Fibroblast of lung (primary cell): ENCODE measurements around the gene THRB. TPM values are rescaled to one million over a fixed set of nuclear protein-coding genes. Genes with fewer than 3 reads are reported as not detected.

Source experiments
- DNase-seq, 2 donors: peaks; one replicate each; pipeline versions ENCODE4 v3.0.0 to v3.0.0-alpha.2; 2010; ENCODE audit warnings: low read depth in 2 of 2
- H2AFZ ChIP-seq: 2 replicates; pipeline ENCODE4 v1.5.1; 2012; ENCODE audit warnings: low read length, control low read depth, inconsistent platforms
- H3K27ac ChIP-seq: 2 replicates; pipeline ENCODE4 v1.5.1; 2011; ENCODE audit warnings: low read length, control low read depth; ENCODE audit not compliant: insufficient read depth
- H3K27me3 ChIP-seq: 2 replicates; pipeline ENCODE4 v1.5.1; 2011; ENCODE audit warnings: mild to moderate bottlenecking, low read length; ENCODE audit not compliant: control insufficient read depth, insufficient read depth
- H3K36me3 ChIP-seq: 2 replicates; pipeline ENCODE4 v1.5.1; 2011; ENCODE audit warnings: low read length; ENCODE audit not compliant: control insufficient read depth, insufficient read depth
- H3K4me1 ChIP-seq: 2 replicates; pipeline ENCODE4 v1.5.1; 2011; ENCODE audit warnings: low read length; ENCODE audit not compliant: control insufficient read depth, insufficient read depth; ENCODE audit errors: extremely low read depth
- H3K4me2 ChIP-seq: 2 replicates; pipeline ENCODE4 v1.5.1; 2011; ENCODE audit warnings: low read length, control low read depth; ENCODE audit not compliant: insufficient read depth; ENCODE audit errors: extremely low read depth
- H3K4me3 ChIP-seq, 4 experiments: fragments of 200-600 bp in 1 of 4; sonication (generic) in 1 of 4; replicated peaks in 1 of 4; 2 replicates each; pipeline ENCODE4 v1.5.1; 2011 to 2016; ENCODE audit warnings: low read length in 4 of 4, low read depth in 3 of 4, mild to moderate bottlenecking in 3 of 4, control low read depth in 2 of 4, inconsistent platforms in 1 of 4, mixed read lengths in 1 of 4; ENCODE audit not compliant: insufficient read depth in 1 of 4; ENCODE audit errors: control extremely low read depth in 1 of 4
- H3K79me2 ChIP-seq: 2 replicates; pipeline ENCODE4 v1.5.1; 2012; ENCODE audit warnings: mild to moderate bottlenecking, low read length, inconsistent platforms; ENCODE audit not compliant: control insufficient read depth, insufficient read depth
- H3K9ac ChIP-seq: 2 replicates; pipeline ENCODE4 v1.5.1; 2011; ENCODE audit warnings: mild to moderate bottlenecking, low read length, control low read depth; ENCODE audit not compliant: insufficient read depth
- H3K9me3 ChIP-seq: 2 replicates; pipeline ENCODE4 v1.5.1; 2012; ENCODE audit warnings: low read depth, low read length; ENCODE audit not compliant: control insufficient read depth, insufficient read depth
- H4K20me1 ChIP-seq: 2 replicates; pipeline ENCODE4 v1.5.1; 2011; ENCODE audit warnings: low read length; ENCODE audit not compliant: control insufficient read depth, insufficient read depth; ENCODE audit errors: extremely low read depth
- CTCF ChIP-seq, 2 donors: IDR thresholded peaks in 1 of 2; conservative IDR thresholded peaks in 1 of 2; 1 replicate in 1 of 2; 2 replicates in 1 of 2; pipeline ENCODE4 v1.5.1; 2011 to 2012; ENCODE audit warnings: low read length in 2 of 2, control low read depth in 1 of 2, inconsistent platforms in 1 of 2, low read depth in 1 of 2, mild to moderate bottlenecking in 1 of 2
- EZH2 ChIP-seq: IDR thresholded peaks from 2 replicates; pipeline ENCODE4 v1.5.1; 2012; ENCODE audit warnings: low read length, control low read depth, mild to moderate bottlenecking; ENCODE audit errors: missing control alignments
- polyA plus RNA-seq, 2 donors: library from polyadenylated mRNA; depleted of rRNA in 1 of 2; stranded (reverse) in 1 of 2; unstranded in 1 of 2; fragments of >200 nt; gene quantifications; 2 replicates each; pipeline ENCODE4 v1.2.1, GENCODE V29; 2011 to 2012; ENCODE audit warnings: missing spikeins in 1 of 2
- total RNA-seq: library from RNA; depleted of rRNA; stranded (reverse); fragments of >200 nt; gene quantifications from 2 replicates; pipeline ENCODE4 v1.2.1, GENCODE V29; 2014

Gene THRB
- total and polyA plus RNA-seq, 2 donors (not counting 1 experiment from before 2014, with no cell fraction given), result 4.2 to 7.4 TPM

GRCh38 chr3:24433838-24434591 is 60.6 kb downstream of the THRB start:
- H3K4me1 ChIP-seq, result no peaks in the 10 kb centered on the region
- DNase-seq, result no peak
- H3K27ac ChIP-seq, result no peak overlapping the region
- TF ChIP-seq EZH2, result no peak
- TF ChIP-seq CTCF (conservative IDR thresholded peaks at IDR 0.05 in 1 of 2, IDR thresholded peaks at IDR 0.05 in 1 of 2; ENCODE audit: low read depth in 1 of 2, low read length in 2 of 2), result no peak
- H3K9ac ChIP-seq, result no peak overlapping the region
- no peaks in the 10 kb centered on the region for H4K20me1 ChIP-seq
- H3K4me2 ChIP-seq, result no peak overlapping the region
- no peak overlapping the region for H2AFZ ChIP-seq
- no peaks in the 10 kb centered on the region for H3K9me3 ChIP-seq
- no peaks in the 10 kb centered on the region for H3K36me3 ChIP-seq
- H3K4me3 ChIP-seq, result no peak overlapping the region
- H3K27me3 ChIP-seq, result no peaks in the 10 kb centered on the region
- no peaks in the 10 kb centered on the region for H3K79me2 ChIP-seq

- H3K27ac ChIP-seq, result no peak overlapping the region
- no peaks in the 10 kb centered on the region for H3K36me3 ChIP-seq
- H3K27me3 ChIP-seq, result no peaks in the 10 kb centered on the region
- no peak overlapping the region for H3K4me2 ChIP-seq
- no peaks in the 10 kb centered on the region for H3K4me1 ChIP-seq
- no peak overlapping the region for H3K9ac ChIP-seq
- no peak for TF ChIP-seq CTCF (conservative IDR thresholded peaks at IDR 0.05 in 1 of 2, IDR thresholded peaks at IDR 0.05 in 1 of 2; ENCODE audit: low read depth in 1 of 2, low read length in 2 of 2)
- TF ChIP-seq EZH2, result no peak
- H3K9me3 ChIP-seq, result no peaks in the 10 kb centered on the region
- DNase-seq, result no peak
- H3K79me2 ChIP-seq, result no peaks in the 10 kb centered on the region
- H4K20me1 ChIP-seq, result no peaks in the 10 kb centered on the region
- H3K4me3 ChIP-seq, result no peak overlapping the region
- no peak overlapping the region for H2AFZ ChIP-seq
These were observed 61.7 kb downstream of the THRB start for GRCh38 chr3:24432989-24433388.

DNA sequence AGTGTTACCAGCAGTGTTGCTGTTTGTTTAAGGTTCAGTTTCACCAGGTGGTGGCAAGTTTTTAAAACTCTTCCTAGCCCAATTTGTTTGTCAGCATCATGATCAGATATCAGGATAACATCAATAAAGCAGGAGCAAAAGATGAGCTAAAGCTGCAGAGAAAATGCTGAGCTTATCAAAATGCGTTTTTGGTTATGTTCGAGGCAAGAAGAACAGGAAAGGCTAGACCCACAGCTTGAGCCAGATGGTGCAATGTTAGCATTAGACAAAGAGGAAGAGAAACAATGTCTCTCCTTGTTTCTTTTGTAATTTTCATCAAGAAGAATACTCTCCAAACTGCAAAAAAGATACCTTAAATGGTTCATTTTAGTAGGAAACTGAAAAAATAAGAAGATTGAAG is 66.2 kb downstream of the THRB start:
- DNase-seq, result no peak
- Histone ChIP-seq H3K9ac (no peak overlapping the region), H3K4me1 (no peaks in the 10 kb centered on the region), H3K4me2 (no peak overlapping the region), H3K27ac (no peak overlapping the region), H2AFZ (no peak overlapping the region), H3K79me2 (no peaks in the 10 kb centered on the region), H3K4me3 (no peak overlapping the region), H4K20me1 (no peaks in the 10 kb centered on the region), H3K9me3 (no peaks in the 10 kb centered on the region), H3K27me3 (no peaks in the 10 kb centered on the region), H3K36me3 (no peaks in the 10 kb centered on the region)
- TF ChIP-seq CTCF (conservative IDR thresholded peaks at IDR 0.05 in 1 of 2, IDR thresholded peaks at IDR 0.05 in 1 of 2; ENCODE audit: low read depth in 1 of 2, low read length in 2 of 2) (no peak), EZH2 (no peak)
